GM18867 (cell line): ENCODE results near the gene C3orf49.
A peak's percentile ranks its signal among the peaks of the same experiment; 100 is the strongest.

Experiments used
- ATAC-seq: cut with Tn5 transposase; IDR thresholded peaks from one replicate; pipeline ENCODE4 v1.9.1; 2021; ENCODE audit warnings: mild to moderate bottlenecking, moderate library complexity; ENCODE audit not compliant: unreplicated experiment

The C3orf49 gene

GRCh38 chr3:63819151-63819398 is at the start of gene C3orf49:
C3orf49 (plus strand) TSS chr3:63819299; CDS start chr3:63819472, 173 bp downstream.
- no peak for ATAC-seq

GRCh38 chr3:63774781-63775180 is 44.3 kb upstream of the C3orf49 start:
- ATAC-seq, result no peak

GRCh38 chr3:63779227-63779626 is 39.9 kb upstream of the C3orf49 start:
- no peak for ATAC-seq

GRCh38 chr3:63791974-63792373 is 27.1 kb upstream of the C3orf49 start:
- no peak for ATAC-seq

GRCh38 chr3:63795438-63795837 is 23.7 kb upstream of the C3orf49 start:
- ATAC-seq, result no peak

- no peak for ATAC-seq
Measured at GRCh38 chr3:63798544-63798943, 20.6 kb upstream of the C3orf49 start.

- no peak for ATAC-seq
Measured at GRCh38 chr3:63798949-63799348, 20.1 kb upstream of the C3orf49 start.

- no peak for ATAC-seq
Measured at GRCh38 chr3:63800097-63800496, 19.0 kb upstream of the C3orf49 start.

GRCh38 chr3:63803911-63804310 is 15.2 kb upstream of the C3orf49 start:
- no peak for ATAC-seq

GRCh38 chr3:63807961-63808565 is 11.0 kb upstream of the C3orf49 start:
- ATAC-seq, result no peak

- ATAC-seq, result no peak
Measured at GRCh38 chr3:63808633-63809032, 10.5 kb upstream of the C3orf49 start.

GRCh38 chr3:63809607-63810006 is 9.5 kb upstream of the C3orf49 start:
- no peak for ATAC-seq

GRCh38 chr3:63814237-63814636 is 4.9 kb upstream of the C3orf49 start:
- ATAC-seq, result no peak

- no peak for ATAC-seq
Measured at GRCh38 chr3:63817225-63817624, 1.9 kb upstream of the C3orf49 start.

GRCh38 chr3:63818282-63819150 is 583 bp upstream of the C3orf49 start:
- ATAC-seq, result peak; percentile 92

- ATAC-seq, result no peak
Measured at GRCh38 chr3:63824309-63824708, 5.2 kb downstream of the C3orf49 start.

GRCh38 chr3:63830526-63830925 is 11.4 kb downstream of the C3orf49 start:
- ATAC-seq, result no peak

- ATAC-seq, result no peak
Measured at GRCh38 chr3:63832395-63832794, 13.3 kb downstream of the C3orf49 start.

- no peak for ATAC-seq
Measured at GRCh38 chr3:63841704-63842103, 22.6 kb downstream of the C3orf49 start.

- ATAC-seq, result no peak
Measured at GRCh38 chr3:63842127-63842526, 23.0 kb downstream of the C3orf49 start.

GRCh38 chr3:63845215-63845614 is 26.1 kb downstream of the C3orf49 start:
- ATAC-seq, result no peak

- no peak for ATAC-seq
Measured at GRCh38 chr3:63847718-63848450, 28.8 kb downstream of the C3orf49 start.
